Stimulated activated CD4-positive, alpha-beta T cell treated with anti-CD3 and anti-CD28 coated beads, Interleukin-4, amount 100 ng/mL, for 24 hours (primary cell): ENCODE data around the gene URAD.
"Not testable (repeated sequence)": the region's sequence is repeated elsewhere in the genome, so short reads cannot be mapped to it uniquely, and the experiment has no call there.

Experiments used
- DNase-seq: peaks from one replicate; pipeline ENCODE4 v3.0.0-alpha.2; 2020

URAD gene, protein sequence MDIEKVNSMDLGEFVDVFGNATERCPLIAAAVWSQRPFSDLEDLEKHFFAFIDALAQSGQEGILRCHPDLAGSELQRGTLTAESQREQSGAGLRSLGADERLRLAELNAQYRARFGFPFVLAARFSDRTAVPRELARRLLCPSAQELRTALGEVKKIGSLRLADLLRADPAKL

GRCh38 chr13:27988520-27988919, at the start of gene URAD:
Gene URAD (minus strand): TSS chr13:27988693. CDS start chr13:27988637, 56 bp downstream.
- no peak for DNase-seq

DNA sequence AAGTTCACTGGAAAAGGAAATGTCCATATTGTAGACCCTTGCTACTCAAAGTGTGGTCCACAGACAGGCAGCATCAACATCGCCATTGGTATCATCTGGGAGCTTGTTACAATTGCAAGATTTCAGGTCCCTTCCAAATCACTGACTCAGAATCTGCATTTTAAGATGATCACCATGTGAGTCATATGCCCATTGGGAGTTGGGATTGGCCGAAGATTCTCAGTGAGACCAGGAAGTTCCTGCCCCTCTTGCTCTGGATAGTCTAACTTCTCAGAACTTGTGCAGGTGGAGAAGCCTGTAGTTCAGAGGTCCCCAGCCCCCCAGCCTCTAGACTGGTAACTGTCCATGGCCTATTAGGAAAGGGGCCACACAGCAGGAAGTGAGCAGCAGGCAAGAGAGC, 48.9 kb upstream of the URAD start:
- DNase-seq: peak; percentile 4

DNA sequence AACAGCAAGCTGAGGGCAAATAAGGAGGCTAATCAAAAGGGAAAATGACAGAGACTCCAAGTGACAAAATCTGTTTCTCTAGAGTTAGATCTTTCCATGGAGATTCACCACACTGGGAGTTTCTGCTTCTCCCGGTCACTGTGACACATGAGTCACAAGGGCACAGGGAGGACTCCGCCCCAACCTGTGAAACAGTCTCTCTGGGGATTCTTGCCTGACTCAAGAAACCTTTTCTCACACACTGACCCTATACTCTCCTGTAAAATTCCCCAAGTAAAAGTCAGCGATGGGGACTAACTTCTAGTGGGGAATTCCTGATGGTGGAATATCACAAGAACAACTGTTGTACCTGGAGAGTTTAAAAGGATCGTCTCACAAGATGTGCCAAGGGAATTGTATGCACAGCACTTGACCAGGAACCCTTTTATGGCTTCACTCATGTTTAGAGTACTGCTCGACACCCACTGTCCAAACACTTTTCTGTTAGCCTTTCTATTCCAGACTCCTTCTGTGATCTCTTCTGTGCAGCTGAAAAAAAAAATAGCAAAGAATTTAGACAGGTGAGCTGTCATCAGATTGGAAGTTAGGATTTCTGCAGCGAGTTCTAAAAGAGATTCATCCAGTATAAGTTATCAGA, 46.8 kb upstream of the URAD start:
- no peak for DNase-seq

DNA sequence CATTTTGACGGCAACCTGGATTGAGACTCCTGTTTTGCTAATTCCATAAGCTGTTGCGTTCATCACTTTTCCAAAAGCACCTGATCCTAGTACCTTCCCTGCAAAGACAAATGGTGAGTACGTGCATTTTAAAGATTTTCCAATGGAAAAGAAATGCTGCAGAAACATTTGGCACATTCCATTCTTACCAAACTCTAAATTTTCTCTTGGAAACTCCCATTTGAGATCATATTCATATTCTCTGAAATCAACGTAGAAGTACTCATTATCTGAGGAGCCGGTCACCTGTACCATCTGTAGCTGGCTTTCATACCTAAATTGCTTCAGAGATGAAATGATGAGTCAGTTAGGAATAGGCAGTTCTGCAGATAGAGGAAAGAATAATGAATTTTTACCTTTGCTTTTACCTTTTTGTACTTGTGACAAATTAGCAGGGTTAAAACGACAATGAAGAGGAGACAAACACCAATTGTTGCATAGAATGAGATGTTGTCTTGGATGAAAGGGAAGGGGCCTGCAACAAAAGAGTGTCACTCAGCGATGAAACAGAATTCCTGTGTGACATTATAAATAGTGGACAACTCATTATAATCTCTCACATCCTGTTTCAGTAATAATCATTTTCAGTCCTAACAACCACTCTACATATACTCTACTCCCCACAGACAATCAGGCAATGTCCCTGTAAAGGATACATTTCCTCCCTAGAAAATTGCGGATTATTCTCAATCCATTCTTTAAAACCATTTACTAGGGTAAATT, 45.6 kb upstream of the URAD start:
- no peak for DNase-seq

DNA sequence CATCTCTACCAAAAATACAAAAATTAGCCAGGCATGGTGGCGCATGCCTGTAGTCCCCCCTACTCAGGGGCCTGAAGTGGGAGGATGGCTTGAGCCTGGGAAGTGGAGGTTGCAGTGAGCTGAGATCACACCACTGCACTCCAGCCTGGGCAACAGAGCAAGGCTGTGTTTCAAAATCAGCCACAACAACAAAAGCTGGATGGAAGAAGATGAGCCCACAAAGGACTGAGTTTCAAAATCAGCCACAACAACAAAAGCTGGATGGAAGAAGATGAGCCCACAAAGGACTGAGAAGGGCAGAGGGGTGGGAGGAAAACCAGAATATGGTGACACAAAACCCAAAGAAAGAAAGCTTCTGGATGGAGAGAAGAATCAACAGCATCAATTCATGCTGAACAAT, 43.9 kb upstream of the URAD start:
- DNase-seq: not testable (repeated sequence)

- DNase-seq: no peak
These were observed 43.4 kb upstream of the URAD start for GRCh38 chr13:28031896-28032288.

DNA sequence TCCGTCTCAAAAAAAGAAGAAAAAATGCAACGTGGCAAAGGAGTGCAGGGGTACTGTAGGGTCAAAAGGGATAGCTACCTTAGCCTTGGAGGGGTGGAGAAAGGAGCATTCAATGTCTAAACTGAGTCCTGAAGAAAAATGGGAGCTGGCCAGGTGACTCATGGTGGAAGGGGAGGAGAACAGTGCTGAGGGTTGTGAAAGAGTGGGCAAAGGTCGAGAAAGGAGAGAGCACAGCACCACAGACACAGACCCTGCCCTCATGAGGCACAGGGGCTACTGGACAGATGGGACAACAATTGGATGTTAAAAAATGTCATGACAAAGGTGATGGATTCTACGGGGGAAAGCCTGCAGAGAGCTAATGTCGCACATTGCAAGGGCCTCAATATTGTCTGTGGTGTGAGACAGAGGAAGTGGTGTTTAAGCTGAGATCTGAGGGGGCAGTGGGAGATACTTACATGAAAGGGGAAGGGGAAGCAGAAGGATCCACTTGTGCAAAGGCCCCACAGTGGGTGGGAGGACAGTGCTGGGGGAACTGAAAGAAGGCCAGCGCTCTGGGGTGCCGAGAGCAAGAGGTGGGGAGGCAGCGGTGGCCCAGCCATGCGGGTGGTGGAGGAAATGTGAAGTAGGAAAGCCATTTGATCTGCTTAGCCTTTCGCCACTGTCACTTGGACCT, 42.9 kb upstream of the URAD start:
- DNase-seq: no peak

DNA sequence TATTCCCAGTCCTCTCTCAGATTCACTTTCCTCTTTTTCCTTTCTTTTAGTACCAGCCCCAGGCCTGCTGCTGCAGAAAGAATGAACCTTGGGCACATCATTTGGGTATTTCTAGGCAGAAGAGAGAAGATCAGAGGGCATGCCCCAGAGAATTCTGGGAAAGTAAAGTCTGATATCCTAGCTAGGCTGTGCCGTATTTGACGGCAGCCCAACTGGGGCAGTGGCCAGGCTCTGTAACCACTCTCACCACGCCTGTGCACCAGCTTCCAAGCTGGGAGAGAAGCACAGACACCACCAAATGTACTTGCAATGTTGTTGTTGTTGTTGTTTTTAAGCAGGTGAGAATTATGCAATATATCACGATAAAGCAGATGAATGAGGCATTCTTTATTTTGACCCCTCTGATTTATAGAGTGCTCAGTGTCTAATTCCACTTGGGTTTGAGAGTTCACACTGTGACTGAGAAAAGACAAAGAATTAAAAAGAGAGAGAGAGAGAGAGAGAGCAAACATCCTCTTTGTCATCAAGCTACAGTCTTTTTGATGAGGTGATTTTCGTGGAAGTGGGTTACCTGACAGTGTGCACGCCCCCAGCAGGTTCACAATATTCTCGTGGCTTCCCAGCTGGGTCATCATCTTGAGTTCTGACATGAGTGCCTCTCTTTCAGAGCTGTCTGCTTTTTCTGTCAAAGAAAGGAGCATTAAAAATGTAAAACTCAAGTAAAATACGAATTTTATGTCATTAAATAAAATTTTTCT, 39.3 kb upstream of the URAD start:
- no peak for DNase-seq

GRCh38 chr13:28027071-28027470, 38.6 kb upstream of the URAD start:
- DNase-seq: no peak

DNA sequence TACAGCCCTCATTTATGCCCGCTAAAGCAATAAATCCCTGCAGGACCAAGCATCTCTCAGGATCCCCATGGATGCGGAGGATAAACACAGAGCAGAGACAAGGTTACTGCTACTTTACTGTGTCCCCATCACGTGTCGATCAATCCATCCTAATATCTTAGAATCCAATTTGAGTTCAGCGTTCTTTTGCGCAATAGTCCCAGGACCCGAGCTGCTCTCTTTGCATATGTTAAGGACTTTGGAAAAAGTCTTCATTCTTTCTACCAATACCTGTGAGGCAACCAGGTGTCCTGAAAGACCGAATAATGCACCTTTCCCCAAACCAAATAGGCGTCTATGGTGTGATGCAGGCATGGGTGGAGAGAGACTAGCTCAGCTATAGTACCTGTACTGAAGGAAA, 38.0 kb upstream of the URAD start:
- DNase-seq: no peak

GRCh38 chr13:28022848-28023518, 34.5 kb upstream of the URAD start:
- DNase-seq: no peak

- DNase-seq: no peak
These were observed 25.8 kb upstream of the URAD start for GRCh38 chr13:28014301-28014700.

DNA sequence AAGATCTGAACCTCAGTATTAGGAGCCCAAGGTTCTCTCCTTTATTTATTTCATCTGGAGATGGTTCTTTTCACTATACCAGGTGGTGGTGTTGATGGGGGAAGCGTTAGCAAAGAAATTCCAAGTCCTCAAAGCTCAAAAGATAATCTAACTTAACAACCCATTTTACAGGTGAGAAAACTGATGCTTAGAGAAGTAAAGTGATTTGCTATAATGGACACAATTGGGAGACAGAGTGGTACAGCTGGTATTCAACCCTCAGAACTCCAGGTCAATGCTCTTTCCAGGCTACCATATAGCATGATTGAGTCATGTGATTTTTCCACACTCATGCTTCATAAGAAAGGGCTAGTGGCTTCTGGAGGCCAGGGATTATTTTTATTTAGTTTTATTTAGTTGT, 25.0 kb upstream of the URAD start:
- no peak for DNase-seq

GRCh38 chr13:28012896-28013295, 24.4 kb upstream of the URAD start:
- DNase-seq: no peak

DNA sequence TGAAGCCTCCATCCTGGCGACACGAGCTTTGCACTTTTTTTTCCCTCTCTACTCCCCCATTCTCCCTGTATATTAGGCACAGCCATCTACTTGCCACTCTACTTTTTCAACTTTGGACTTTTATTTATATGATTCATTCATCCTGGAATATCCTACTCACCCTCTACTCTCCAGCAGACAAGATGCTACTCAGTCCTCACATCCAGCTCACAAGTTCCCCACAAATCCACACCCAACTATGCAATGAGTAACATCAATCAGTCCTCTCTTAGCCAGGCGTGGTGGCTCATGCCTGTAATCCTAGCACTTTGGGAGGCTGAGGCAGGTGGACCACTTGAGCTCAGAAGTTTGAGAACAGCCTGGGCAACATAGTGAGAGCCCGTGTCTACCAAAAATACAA, 23.9 kb upstream of the URAD start:
- DNase-seq: no peak

GRCh38 chr13:28010046-28010445, 21.6 kb upstream of the URAD start:
- no peak for DNase-seq

DNA sequence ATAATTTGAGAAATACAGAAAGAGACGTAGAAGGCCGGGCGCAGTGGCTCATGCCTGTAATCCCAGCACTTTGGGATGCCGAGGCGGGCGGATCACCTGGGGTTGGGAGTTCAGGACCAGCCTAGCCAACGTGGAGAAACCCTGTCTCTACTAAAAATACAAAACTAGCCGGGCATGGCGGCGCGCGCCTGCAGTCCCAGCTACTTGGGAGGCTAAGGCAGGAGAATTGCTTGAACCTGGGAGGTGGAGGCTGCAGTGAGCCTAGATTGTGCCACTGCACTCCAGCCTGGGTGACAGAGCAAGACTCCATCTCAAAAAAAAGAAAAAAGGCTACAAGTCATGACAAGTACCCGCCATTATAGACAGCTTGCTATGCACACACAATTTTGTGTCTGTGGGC, 16.5 kb upstream of the URAD start:
- not testable (repeated sequence) for DNase-seq

DNA sequence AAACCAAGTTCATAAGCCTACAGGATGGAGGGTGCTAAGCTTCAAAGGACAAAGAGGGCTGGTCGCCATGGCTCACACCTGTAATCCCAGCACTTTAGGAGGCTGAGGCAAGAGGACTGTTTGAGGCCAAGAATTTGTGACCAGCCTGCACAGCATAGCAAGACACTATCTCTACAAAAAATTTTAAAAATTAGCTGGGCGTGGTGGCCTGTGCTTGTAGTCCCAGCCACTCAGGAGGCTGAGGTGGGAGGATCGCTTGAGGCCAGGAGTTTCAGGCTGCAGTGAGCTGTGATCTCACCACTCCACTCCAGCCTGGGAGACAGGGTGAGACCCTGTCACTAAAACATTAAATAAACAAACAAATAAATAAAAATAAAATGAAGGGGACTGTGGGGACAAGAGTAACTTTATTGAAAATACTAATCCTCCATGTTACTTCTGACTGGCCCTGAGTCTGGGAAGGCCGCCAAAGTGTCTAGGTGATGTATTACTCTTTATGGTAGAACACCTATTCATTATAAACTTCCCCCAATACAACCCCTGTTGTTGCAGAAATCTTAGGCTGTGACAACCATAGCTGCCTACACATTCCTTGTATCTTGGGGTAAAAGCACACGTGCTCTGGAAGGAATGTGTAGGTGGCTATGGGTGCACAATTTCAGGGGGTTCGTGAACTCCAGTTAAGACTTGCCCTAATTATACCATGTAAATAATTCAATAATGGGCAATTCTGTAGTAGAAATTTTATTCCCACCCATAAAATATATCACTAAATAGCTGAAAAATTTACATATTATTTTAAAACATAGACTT, 14.6 kb upstream of the URAD start:
- no peak for DNase-seq

GRCh38 chr13:28001837-28002473, 13.5 kb upstream of the URAD start:
- DNase-seq: no peak

GRCh38 chr13:28001049-28001448, 12.6 kb upstream of the URAD start:
- no peak for DNase-seq

DNA sequence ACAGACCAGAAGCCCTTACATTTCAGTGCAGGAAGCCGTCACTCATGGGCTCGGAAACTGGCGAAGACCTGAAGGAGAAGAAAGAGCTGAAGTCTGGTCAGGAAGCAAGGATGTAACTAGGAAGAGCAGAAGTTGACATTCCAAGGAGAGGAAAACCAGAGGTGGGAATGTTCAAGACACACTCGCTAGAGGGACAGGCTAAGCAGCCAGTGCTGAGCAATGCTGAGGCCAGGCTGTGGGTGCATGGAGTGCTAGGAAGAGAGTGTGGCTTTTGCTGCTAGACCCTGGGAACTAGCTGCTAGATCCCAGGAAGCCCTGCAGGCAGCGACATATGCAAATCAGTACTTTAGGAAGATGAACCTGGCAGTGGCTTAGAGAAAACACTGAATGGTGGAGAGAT, 12.1 kb upstream of the URAD start:
- DNase-seq: no peak
